Activated T-helper 9 cell treated with anti-CD3 and anti-CD28 coated beads, Interleukin-2, amount 50 U/mL, for 16 hours (primary cell): Measurements from ENCODE around the gene EID2.

Source experiments
- DNase-seq: peaks from one replicate; pipeline ENCODE4 v3.0.0-alpha.2; 2020; ENCODE audit warnings: low read depth

EID2 gene

GRCh38 chr19:39501340-39501739, 38.6 kb downstream of the EID2 start:
- DNase-seq: no peak

- DNase-seq: no peak
These were observed 39.4 kb downstream of the EID2 start for GRCh38 chr19:39500543-39500942.

DNA sequence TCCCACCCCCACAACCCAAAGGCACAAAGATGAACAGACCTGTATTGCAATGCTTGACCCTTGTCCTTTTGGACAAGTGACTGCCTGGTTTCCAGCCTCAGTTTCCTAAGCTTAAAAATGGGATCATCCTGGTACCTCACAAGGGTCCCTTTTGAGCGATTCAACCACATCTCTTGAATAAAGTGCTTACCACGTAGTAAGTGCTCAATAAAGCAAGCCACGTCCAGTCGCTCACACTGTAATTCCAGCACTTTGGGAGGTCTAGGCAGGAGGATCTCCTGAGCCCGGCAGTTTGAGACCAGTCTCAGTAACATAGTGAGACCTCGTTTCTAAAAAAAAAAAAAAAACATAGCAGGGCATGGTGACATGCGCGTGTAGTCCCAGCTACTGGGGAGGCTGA, 40.0 kb downstream of the EID2 start:
- no peak for DNase-seq

- no peak for DNase-seq
These were observed 40.9 kb downstream of the EID2 start, which contains the start of gene DLL3 for GRCh38 chr19:39498798-39499642. Gene DLL3 (plus strand): TSS chr19:39498947. CDS start chr19:39498975, 28 bp downstream.

GRCh38 chr19:39497996-39498797, 41.8 kb downstream of the EID2 start:
- DNase-seq: no peak

DNA sequence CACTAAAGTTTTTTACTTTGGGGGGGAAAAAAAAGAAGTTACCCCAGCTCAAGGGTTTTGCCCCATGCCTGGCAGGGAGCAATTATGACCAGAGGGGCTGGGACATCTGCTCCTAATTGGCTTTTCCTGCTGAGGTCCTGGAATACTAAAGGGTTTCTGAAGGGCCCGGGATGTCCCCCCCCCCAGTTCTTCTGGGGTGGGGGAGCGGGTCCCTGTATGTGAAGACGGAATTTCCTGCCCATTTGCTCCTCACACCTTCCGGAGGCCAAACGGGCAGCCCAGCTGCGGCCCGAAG, 42.3 kb downstream of the EID2 start:
- DNase-seq: no peak

DNA sequence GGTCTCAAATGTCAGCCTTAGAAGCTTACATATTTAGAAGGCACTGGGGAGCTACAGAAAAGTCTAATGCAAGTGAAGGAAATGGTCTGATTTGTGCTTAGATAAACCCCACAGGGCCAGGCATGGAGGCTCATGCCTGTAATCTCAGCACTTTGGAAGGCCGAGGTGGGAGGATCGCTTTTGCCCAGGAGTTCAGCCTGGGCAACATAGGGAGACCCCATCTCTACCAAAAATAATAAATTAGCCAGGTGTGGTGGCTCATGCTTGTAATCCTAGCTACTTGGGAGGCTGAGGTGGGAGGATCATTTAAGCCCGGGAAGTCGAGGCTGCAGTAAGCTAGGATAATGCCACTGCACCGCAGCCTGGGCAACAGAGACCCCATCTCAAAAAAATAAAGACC, 43.9 kb downstream of the EID2 start:
- no peak for DNase-seq

GRCh38 chr19:39494661-39495060, 45.3 kb downstream of the EID2 start:
- DNase-seq: no peak

GRCh38 chr19:39492788-39493187, 47.2 kb downstream of the EID2 start:
- DNase-seq: no peak

DNA sequence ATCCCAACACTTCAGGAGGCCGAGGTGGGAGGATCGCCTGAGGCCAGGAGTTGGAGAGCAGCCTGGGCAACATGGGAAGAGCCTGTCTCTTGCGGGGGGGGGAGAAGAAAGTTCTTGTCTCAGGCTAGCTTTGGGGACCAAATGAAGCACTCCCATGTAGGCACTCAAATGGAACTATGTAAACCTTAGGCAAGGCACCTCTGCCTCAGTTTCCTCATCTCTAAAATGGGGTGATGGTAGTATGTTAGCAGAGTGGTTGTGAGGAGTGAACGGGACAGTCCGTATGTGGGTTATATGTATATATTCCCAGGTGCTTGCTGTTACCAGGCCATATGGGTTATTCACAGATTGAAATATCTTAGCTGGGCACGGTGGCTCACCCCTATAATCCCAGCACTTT, 47.7 kb downstream of the EID2 start:
- DNase-seq: no peak

DNA sequence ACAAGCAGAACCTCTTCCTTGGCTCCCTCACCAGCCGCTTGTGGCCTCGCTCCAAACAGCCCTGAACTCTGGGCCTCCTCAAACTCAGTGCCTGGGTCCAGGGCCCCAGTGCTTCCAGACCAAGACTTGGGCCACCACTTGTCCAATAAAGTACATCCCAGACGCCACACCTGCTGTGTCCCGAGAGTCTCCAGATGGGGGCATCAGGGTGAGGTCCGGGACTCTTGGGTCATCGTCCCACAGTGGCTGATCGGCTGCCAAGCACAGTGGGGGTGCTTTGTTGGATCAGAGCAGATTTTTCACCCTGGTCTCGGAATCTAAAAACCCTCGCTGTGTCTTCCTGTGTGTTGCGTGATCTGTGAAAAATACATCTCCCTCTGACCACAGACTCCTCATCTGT, 50.2 kb downstream of the EID2 start:
- DNase-seq: no peak
